ENCODE data around the gene GRIN1. TPM values are rescaled to one million over a fixed set of nuclear protein-coding genes. Genes with fewer than 3 reads are reported as not detected.

GRIN1 gene
- total and polyA plus RNA-seq, 8 donors, result 0.08 to 0.53 (median 0.28) TPM; not detected in 2

DNA sequence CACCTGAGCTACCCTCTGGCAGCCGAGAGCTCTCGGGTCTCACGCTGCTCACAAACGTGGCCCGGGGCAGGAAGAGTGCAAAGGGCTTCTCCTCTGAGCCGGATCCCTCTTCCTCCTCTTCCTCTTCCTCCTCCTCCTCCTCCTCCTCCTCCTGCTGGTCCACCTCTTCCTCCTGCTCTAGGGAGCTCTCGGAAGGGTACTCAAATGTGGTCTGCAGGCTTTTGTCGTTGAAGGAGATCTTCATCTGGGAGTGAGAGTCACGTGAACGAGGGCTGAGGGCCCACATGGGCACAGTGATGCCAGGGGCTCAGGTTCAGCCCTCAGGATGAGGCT lies 53.5 kb downstream of the GRIN1 start:
- Histone ChIP-seq H3K9me3 (no peaks in the 10 kb centered on the region), H3K4me1 (peaks cover 31 to 59% (median 37%) of the 10 kb centered on the region in 3 donors), H3K27ac (no peak overlapping the region), H3K27me3 (no peaks in the 10 kb centered on the region), H3K4me3 (no peak overlapping the region), H3K36me3 (peaks cover 0 to 7% (median 0%) of the 10 kb centered on the region in 3 donors)
- no peak for FAIRE-seq
- no peak for ATAC-seq
- intact Hi-C loops (cut with DNase I), result loop anchor here in 1 of 3 donors (5.0 kb wide), 1 partner anchor 45 kb away; no protein-coding TSS in a partner anchor
- 64 to 74% methylated on average over 9 to 10 of the region's 10 CpGs for whole genome bisulfite sequencing, 2 donors
- TF ChIP-seq, protein P1, sequence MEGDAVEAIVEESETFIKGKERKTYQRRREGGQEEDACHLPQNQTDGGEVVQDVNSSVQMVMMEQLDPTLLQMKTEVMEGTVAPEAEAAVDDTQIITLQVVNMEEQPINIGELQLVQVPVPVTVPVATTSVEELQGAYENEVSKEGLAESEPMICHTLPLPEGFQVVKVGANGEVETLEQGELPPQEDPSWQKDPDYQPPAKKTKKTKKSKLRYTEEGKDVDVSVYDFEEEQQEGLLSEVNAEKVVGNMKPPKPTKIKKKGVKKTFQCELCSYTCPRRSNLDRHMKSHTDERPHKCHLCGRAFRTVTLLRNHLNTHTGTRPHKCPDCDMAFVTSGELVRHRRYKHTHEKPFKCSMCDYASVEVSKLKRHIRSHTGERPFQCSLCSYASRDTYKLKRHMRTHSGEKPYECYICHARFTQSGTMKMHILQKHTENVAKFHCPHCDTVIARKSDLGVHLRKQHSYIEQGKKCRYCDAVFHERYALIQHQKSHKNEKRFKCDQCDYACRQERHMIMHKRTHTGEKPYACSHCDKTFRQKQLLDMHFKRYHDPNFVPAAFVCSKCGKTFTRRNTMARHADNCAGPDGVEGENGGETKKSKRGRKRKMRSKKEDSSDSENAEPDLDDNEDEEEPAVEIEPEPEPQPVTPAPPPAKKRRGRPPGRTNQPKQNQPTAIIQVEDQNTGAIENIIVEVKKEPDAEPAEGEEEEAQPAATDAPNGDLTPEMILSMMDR (IDR thresholded peaks at IDR 0.05), result no peak
- no peak for DNase-seq

DNA sequence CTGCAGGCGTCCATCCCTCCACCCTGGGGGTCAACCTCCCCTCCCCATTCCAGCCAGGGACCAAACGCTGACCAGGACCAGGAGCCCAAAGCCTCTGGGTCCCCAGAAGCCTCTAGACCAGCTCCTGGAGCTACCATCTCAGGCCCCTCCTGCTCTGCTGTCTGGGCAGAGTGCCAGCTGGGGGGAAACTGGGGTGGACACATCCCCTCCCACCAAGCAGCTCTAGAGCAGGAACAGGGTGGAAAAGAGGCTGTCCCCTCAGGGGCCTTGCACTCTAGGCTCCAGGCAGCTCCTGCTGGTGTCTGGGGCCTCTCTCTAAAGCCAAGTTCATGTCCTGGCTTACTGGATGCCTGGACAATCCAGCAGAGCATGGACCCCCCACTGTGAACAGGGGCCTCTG lies 53.9 kb downstream of the GRIN1 start:
- no peak overlapping the region for H3K4me3 ChIP-seq
- no peak overlapping the region for H3K27ac ChIP-seq
- no peaks in the 10 kb centered on the region for H3K9me3 ChIP-seq
- TF ChIP-seq, protein P1 (IDR thresholded peaks at IDR 0.05), result no peak
- peaks cover 27 to 55% (median 36%) of the 10 kb centered on the region in 3 donors for H3K4me1 ChIP-seq
- ATAC-seq (no peak), DNase-seq (no peak), FAIRE-seq (no peak)
- WGBS, 2 donors, result 73 to 90% methylated on average over 1 to 2 of the region's 2 CpGs
- H3K36me3 ChIP-seq, result peaks cover 0 to 7% (median 0%) of the 10 kb centered on the region in 3 donors
- intact Hi-C loops (cut with DNase I), result loop anchor here in 1 of 3 donors (5.0 kb wide), 1 partner anchor 44 kb away; no protein-coding TSS in a partner anchor
- H3K27me3 ChIP-seq, result no peaks in the 10 kb centered on the region

DNA sequence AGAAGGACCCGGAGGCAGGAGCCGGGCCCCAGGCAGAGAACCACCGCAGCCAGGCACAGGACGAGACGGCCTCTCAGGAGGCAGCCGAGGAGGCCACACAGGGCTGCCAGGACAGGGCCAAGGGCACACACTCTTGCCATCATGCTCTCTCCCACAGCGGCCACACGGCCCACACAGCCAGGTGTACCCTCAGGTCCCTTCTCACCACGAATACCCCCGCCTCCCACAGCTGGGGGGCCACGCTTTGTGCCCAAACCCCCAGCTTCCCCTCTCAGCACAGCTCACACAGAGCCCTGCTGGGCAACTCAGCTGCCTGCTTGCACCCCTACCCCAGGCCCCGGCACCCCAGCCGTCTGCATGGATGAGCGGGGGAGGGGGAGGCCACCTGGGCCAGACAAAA lies 54.8 kb downstream of the GRIN1 start:
- intact Hi-C loops (cut with DNase I), result loop anchor here in 1 of 3 donors (5.0 kb wide), 1 partner anchor 44 kb away; no protein-coding TSS in a partner anchor
- Histone ChIP-seq H3K4me1 (peaks cover 27 to 55% (median 36%) of the 10 kb centered on the region in 3 donors), H3K4me3 (peak overlapping the region in 1 of 4 donors; percentile 80), H3K27me3 (no peaks in the 10 kb centered on the region), H3K36me3 (peaks cover 0 to 7% (median 0%) of the 10 kb centered on the region in 3 donors), H3K27ac (peak overlapping the region; percentile 50 to 90 (median 66)), H3K9me3 (no peaks in the 10 kb centered on the region)
- WGBS, 2 donors, result 51 to 63% methylated on average over 9 to 14 of the region's 14 CpGs
- TF ChIP-seq, protein P1 (IDR thresholded peaks at IDR 0.05), result no peak
- no peak for FAIRE-seq
- no peak for ATAC-seq
- no peak for DNase-seq

DNA sequence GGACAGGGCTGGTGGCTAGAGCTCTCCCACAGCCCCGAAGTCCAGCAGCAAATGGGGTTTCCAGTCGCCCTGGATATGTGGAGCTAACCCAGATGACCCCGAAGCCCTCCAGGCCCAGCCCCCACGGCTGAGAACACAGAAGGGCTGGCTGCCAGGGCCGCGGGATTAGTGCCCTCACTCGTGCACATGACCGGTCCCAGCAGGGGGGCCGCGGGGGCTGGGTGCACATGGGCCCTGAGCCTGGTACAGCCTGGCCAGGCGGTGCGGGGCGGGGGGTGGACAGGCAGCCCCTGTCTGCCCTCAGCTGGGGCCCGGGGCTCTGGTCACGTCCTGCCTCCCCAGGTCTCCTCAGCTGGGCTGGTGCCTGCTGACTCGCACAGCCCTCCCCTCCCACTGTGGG lies 55.4 kb downstream of the GRIN1 start:
- Histone ChIP-seq H3K27ac (peak overlapping the region; percentile 60 to 90 (median 74)), H3K9me3 (no peaks in the 10 kb centered on the region), H3K4me1 (peaks cover 27 to 52% (median 35%) of the 10 kb centered on the region in 3 donors), H3K36me3 (peaks cover 0 to 7% (median 0%) of the 10 kb centered on the region in 3 donors), H3K27me3 (no peaks in the 10 kb centered on the region), H3K4me3 (peak overlapping the region in 2 of 4 donors; percentile 57 to 80)
- WGBS, 2 donors, result 17% methylated on average over 12 to 16 of the region's 16 CpGs
- TF ChIP-seq, protein P1 (IDR thresholded peaks at IDR 0.05), result no peak
- intact Hi-C loops (cut with DNase I), result loop anchor here in 1 of 3 donors (5.0 kb wide), 1 partner anchor 43 kb away; no protein-coding TSS in a partner anchor
- ATAC-seq (peak; percentile 22 to 44 (median 33)), FAIRE-seq (no peak), DNase-seq (peak; percentile 78 to 93 (median 90))

DNA sequence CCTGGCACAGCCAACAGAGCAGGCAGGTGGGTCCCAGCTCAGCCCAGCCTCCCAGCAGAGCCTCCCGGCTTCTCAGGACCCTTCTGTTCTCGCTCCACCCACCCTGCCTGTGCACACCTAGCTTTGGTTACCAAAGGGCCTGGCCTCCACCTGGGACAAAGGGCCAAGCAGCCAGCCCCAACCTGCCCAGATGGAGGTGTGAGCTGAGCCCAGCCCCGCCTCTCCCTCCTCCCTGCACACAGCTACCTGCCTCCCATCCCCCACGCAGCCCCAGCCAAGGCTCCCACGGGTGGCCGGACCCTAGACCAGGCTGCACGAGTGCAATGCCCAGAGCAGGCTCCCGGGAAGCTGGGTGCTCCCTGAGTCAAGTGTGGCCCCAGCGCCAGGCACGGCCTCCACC lies 56.0 kb downstream of the GRIN1 start:
- Histone ChIP-seq H3K9me3 (no peaks in the 10 kb centered on the region), H3K4me1 (peaks cover 23 to 47% (median 30%) of the 10 kb centered on the region in 3 donors), H3K27ac (peak overlapping the region; percentile 60 to 90 (median 74)), H3K36me3 (peaks cover 0 to 7% (median 0%) of the 10 kb centered on the region in 3 donors), H3K4me3 (peak overlapping the region in 3 of 4 donors; percentile 10 to 80 (median 57)), H3K27me3 (no peaks in the 10 kb centered on the region)
- DNase-seq, result peak in 5 of 6 donors; percentile 77 to 89 (median 84)
- no peak for FAIRE-seq
- intact Hi-C loops (cut with DNase I), result loop anchor here in 1 of 3 donors (5.0 kb wide), 1 partner anchor 42 kb away; no protein-coding TSS in a partner anchor
- TF ChIP-seq, protein P1 (IDR thresholded peaks at IDR 0.05), result no peak
- peak; percentile 26 to 58 (median 46) for ATAC-seq
- 17 to 20% methylated on average over 8 to 10 of the region's 10 CpGs for WGBS, 2 donors
